IMR-90 (cell line): ENCODE measurements around the gene BRAF. TPM values are rescaled to one million over a fixed set of nuclear protein-coding genes. Genes with fewer than 3 reads are reported as not detected.
"Not testable (repeated sequence)": the region's sequence is repeated elsewhere in the genome, so short reads cannot be mapped to it uniquely, and the experiment has no call there.

Experiments
- ATAC-seq: fragments of 200-7000 bp; cut with Tn5 transposase; 2 replicates; pipeline ENCODE4 v1.9.1; 2020; ENCODE audit warnings: low read depth, mild to moderate bottlenecking, moderate library complexity
- BruUV-seq: library from RNA; stranded (reverse); fragments of 400-500 nt; replicated peaks from 2 replicates; lab custom pipeline; 2021; lab: Mats Ljungman, UMichigan
- CTCF ChIA-PET: fragments of 300-600 bp; formaldehyde crosslinking; extraction: SDS; loops from one replicate; lab custom pipeline; 2021; ENCODE audit warnings: antibody characterized with exemption; lab: Yijun Ruan, JAX
- POLR2A ChIA-PET: fragments of 300-600 bp; sonication (Branson Sonifier 250); formaldehyde crosslinking; loops from one replicate; lab custom pipeline; 2022; ENCODE audit warnings: antibody characterized with exemption; ENCODE audit not compliant: unreplicated experiment; lab: Charles Lee
- DNase-seq: peaks from one replicate; pipeline ENCODE4 v3.0.0; 2013
- H2AFZ ChIP-seq: replicated peaks from 2 replicates; pipeline ENCODE3; 2013; ENCODE audit warnings: low read length, mild to moderate bottlenecking; ENCODE audit not compliant: poor library complexity
- H2AK5ac ChIP-seq: 2 replicates; pipeline ENCODE4 v1.6.1; 2013; ENCODE audit warnings: low read depth, low read length, inconsistent platforms
- H2AK9ac ChIP-seq: replicated peaks from 2 replicates; pipeline ENCODE3; 2013; ENCODE audit warnings: mild to moderate bottlenecking, low read depth, low read length, moderate library complexity; ENCODE audit not compliant: poor library complexity
- H2BK120ac ChIP-seq: 2 replicates; pipeline ENCODE4 v1.6.1; 2013; ENCODE audit warnings: low read depth, low read length, inconsistent platforms
- H2BK15ac ChIP-seq: 3 replicates; pipeline ENCODE4 v1.6.1; 2013; ENCODE audit warnings: low read depth, low read length, inconsistent platforms
- H2BK20ac ChIP-seq: 2 replicates; pipeline ENCODE4 v1.6.1; 2013; ENCODE audit warnings: low read depth, mild to moderate bottlenecking, inconsistent platforms, low read length, moderate library complexity
- H2BK5ac ChIP-seq: 2 replicates; pipeline ENCODE4 v1.6.1; 2013; ENCODE audit warnings: mild to moderate bottlenecking, low read depth, low read length, inconsistent platforms; ENCODE audit not compliant: poor library complexity, severe bottlenecking
- H3K14ac ChIP-seq: replicated peaks from 2 replicates; pipeline ENCODE4 v1.6.1; 2013; ENCODE audit warnings: low read depth, low read length, inconsistent platforms
- H3K18ac ChIP-seq: 2 replicates; pipeline ENCODE4 v1.6.1; 2013; ENCODE audit warnings: low read depth, low read length, control low read depth
- H3K23ac ChIP-seq: 2 replicates; pipeline ENCODE4 v1.6.1; 2013; ENCODE audit warnings: low read depth, low read length, inconsistent platforms
- H3K27ac ChIP-seq: 2 replicates; pipeline ENCODE4 v1.5.1; 2013; ENCODE audit warnings: mild to moderate bottlenecking, control low read depth, low read length; ENCODE audit not compliant: insufficient read depth
- H3K27me3 ChIP-seq: 2 replicates; pipeline ENCODE4 v1.6.1; 2013; ENCODE audit warnings: low read length; ENCODE audit not compliant: control insufficient read depth, insufficient read depth
- H3K36me3 ChIP-seq: 2 replicates; pipeline ENCODE4 v1.6.1; 2013; ENCODE audit warnings: low read length, mixed read lengths; ENCODE audit not compliant: control insufficient read depth, insufficient read depth
- H3K4ac ChIP-seq: 2 replicates; pipeline ENCODE4 v1.6.1; 2013; ENCODE audit warnings: low read depth, low read length, inconsistent platforms
- H3K4me1 ChIP-seq: 2 replicates; pipeline ENCODE4 v1.6.1; 2013; ENCODE audit warnings: low read length, mixed read lengths; ENCODE audit not compliant: control insufficient read depth, insufficient read depth
- H3K4me2 ChIP-seq: 2 replicates; pipeline ENCODE4 v1.6.1; 2013; ENCODE audit warnings: low read depth, mild to moderate bottlenecking, control low read depth, low read length, moderate library complexity
- H3K4me3 ChIP-seq: 2 replicates; pipeline ENCODE4 v1.5.1; 2013; ENCODE audit warnings: low read depth, mild to moderate bottlenecking, control low read depth, low read length, moderate library complexity; ENCODE audit not compliant: insufficient read depth
- H3K56ac ChIP-seq: 2 replicates; pipeline ENCODE4 v1.6.1; 2013; ENCODE audit warnings: low read length, inconsistent platforms; ENCODE audit not compliant: insufficient read depth; ENCODE audit errors: extremely low read depth
- H3K79me1 ChIP-seq, 2 experiments: 2 replicates each; pipeline ENCODE4 v1.6.1; 2013; ENCODE audit warnings: low read length in 2 of 2, inconsistent platforms in 1 of 2, low read depth in 1 of 2
- H3K9ac ChIP-seq: 2 replicates; pipeline ENCODE4 v1.6.1; 2013; ENCODE audit warnings: low read depth, low read length, control low read depth
- H3K9me1 ChIP-seq: 2 replicates; pipeline ENCODE4 v1.6.1; 2013; ENCODE audit warnings: low read length, inconsistent platforms; ENCODE audit not compliant: insufficient read depth
- H3K9me3 ChIP-seq: 2 replicates; pipeline ENCODE4 v1.6.1; 2013; ENCODE audit warnings: low read length; ENCODE audit not compliant: control insufficient read depth, insufficient read depth
- H4K20me1 ChIP-seq: 2 replicates; pipeline ENCODE4 v1.6.1; 2013; ENCODE audit warnings: low read length, inconsistent platforms; ENCODE audit not compliant: insufficient read depth
- H4K5ac ChIP-seq: 2 replicates; pipeline ENCODE4 v1.6.1; 2013; ENCODE audit warnings: mild to moderate bottlenecking, low read depth, low read length, control low read depth
- H4K8ac ChIP-seq, 2 experiments: 2 replicates each; pipeline ENCODE4 v1.6.1; 2013; ENCODE audit warnings: low read depth in 2 of 2, low read length in 2 of 2, control low read depth in 1 of 2, inconsistent platforms in 1 of 2
- H4K91ac ChIP-seq: 2 replicates; pipeline ENCODE4 v1.6.1; 2013; ENCODE audit warnings: low read depth, low read length, inconsistent platforms; ENCODE audit not compliant: insufficient read depth
- WGBS, 2 experiments: methylation state at CpG; one replicate each; pipeline versions ENCODE4 v1.1.5 to v1.1.7; 2013; ENCODE audit warnings: missing lambda C conversion rate in 2 of 2; ENCODE audit not compliant: insufficient read length in 1 of 2; ENCODE audit errors: extremely low coverage in 2 of 2; 5-methylcytosine and 5-hydroxymethylcytosine counted together
- dilution Hi-C: fragments of 300-500 bp; cut with HindIII; formaldehyde crosslinking; loops from one replicate; pipeline ENCODE4 v1.14.3; 2018; ENCODE audit warnings: low sequenced_read_pairs; ENCODE audit not compliant: unreplicated experiment
- in situ Hi-C: fragments of 300-500 bp; cut with MboI; formaldehyde crosslinking; loops from 3 replicates; pipeline ENCODE4 v1.14.3; 2019; ENCODE audit warnings: low sequenced_read_pairs, inconsistent platforms, mixed read lengths
- intact Hi-C: fragments of 100-400 bp; cut with micrococcal nuclease; formaldehyde crosslinking; loops from 2 replicates; pipeline ENCODE4 v1.10.0; 2022
- polyA plus RNA-seq, 3 experiments: library from polyadenylated mRNA; depleted of rRNA; stranded (reverse); fragments of >200 nt; gene quantifications; 2 replicates each; pipeline ENCODE4 v1.2.3, GENCODE V29; 2012; ENCODE audit warnings: low replicate concordance in 1 of 3
- total RNA-seq: library from RNA; depleted of rRNA; stranded (reverse); fragments of >200 nt; gene quantifications from 2 replicates; pipeline ENCODE4 v1.2.3, GENCODE V29; 2012

Gene BRAF
- total and polyA plus RNA-seq, 2 of the 4 experiments (the other 2 are of a cell fraction): 5.7 to 12.9 TPM

DNA sequence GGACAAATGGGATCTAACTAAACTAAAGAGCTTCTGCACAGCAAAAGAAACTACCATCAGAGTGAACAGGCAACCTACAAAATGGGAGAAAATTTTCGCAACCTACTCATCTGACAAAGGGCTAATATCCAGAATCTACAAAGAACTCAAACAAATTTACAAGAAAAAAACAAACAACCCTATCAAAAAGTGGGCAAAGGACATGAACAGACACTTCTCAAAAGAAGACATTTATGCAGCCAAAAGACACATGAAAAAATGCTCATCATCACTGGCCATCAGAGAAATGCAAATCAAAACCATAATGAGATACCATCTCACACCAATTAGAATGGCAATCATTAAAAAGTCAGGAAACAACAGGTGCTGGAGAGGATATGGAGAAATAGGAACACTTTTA, 159.3 kb downstream of the BRAF start:
- H4K8ac ChIP-seq, H2BK120ac ChIP-seq, H3K18ac ChIP-seq, H3K4me1 ChIP-seq, H3K36me3 ChIP-seq, H2AK5ac ChIP-seq, H3K9me3 ChIP-seq, H4K5ac ChIP-seq, H3K23ac ChIP-seq, ATAC-seq, BruUV-seq, H3K14ac ChIP-seq, H3K9ac ChIP-seq, H3K9me1 ChIP-seq, H3K4me2 ChIP-seq, H3K4me3 ChIP-seq, H2AK9ac ChIP-seq, H4K91ac ChIP-seq, H4K20me1 ChIP-seq, H3K4ac ChIP-seq, POLR2A ChIA-PET, DNase-seq, CTCF ChIA-PET, H3K27ac ChIP-seq, H2BK20ac ChIP-seq, H3K56ac ChIP-seq, intact Hi-C loops, H3K79me1 ChIP-seq, H2BK15ac ChIP-seq, H2BK5ac ChIP-seq, H3K27me3 ChIP-seq, in situ Hi-C loops, dilution Hi-C loops, H2AFZ ChIP-seq: not testable (repeated sequence)
- no CpG with 5 or more reads among the region's 1 CpG for WGBS, 2 experiments

DNA sequence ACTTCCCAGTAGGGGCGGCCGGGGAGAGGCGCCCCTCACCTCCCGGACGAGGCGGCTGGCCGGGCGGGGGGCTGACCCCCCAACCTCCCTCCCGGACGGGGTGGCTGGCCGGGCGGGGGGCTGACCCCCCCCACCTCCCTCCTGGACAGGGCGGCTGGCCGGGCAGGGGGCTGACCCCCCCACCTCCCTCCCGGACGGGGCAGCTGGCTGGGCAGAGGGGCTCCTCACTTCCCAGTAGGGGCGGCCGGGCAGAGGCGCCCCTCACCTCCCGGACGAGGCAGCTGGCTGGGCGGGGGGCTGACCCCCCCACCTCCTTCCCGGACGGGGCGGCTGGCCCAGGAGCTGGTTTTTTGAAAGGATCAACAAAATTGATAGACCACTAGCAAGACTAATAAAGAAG, 161.6 kb downstream of the BRAF start:
- H4K8ac ChIP-seq, H3K23ac ChIP-seq, H3K27ac ChIP-seq, intact Hi-C loops, H3K14ac ChIP-seq, H3K27me3 ChIP-seq, H4K5ac ChIP-seq, H3K9me3 ChIP-seq, H3K36me3 ChIP-seq, H2AK5ac ChIP-seq, H3K18ac ChIP-seq, H3K79me1 ChIP-seq, ATAC-seq, H2BK5ac ChIP-seq, POLR2A ChIA-PET, dilution Hi-C loops, H2BK15ac ChIP-seq, H2AK9ac ChIP-seq, H2BK20ac ChIP-seq, in situ Hi-C loops, H2AFZ ChIP-seq, H3K56ac ChIP-seq, H3K9ac ChIP-seq, H3K4me3 ChIP-seq, CTCF ChIA-PET, H4K91ac ChIP-seq, H4K20me1 ChIP-seq, H3K4me2 ChIP-seq, DNase-seq, H3K4me1 ChIP-seq, H2BK120ac ChIP-seq, BruUV-seq, H3K4ac ChIP-seq, H3K9me1 ChIP-seq: not testable (repeated sequence)
- no CpG with 5 or more reads among the region's 25 CpGs for WGBS, 2 experiments
